ENCODE measurements around the gene SLC34A3.
A peak's percentile ranks its signal among the peaks of the same experiment; 100 is the strongest.

The SLC34A3 gene

GRCh38 chr9:137230705-137231371, at the start of gene SLC34A3:
Gene SLC34A3, plus strand, starts transcription at chr9:137230901. Its CDS starts 802 bp downstream, at chr9:137231703.
- no peak for DNase-seq

- DNase-seq, result no peak
These were observed 49.0 kb upstream of the SLC34A3 start for GRCh38 chr9:137181680-137182079.

GRCh38 chr9:137182836-137183235, 47.9 kb upstream of the SLC34A3 start:
- DNase-seq, result no peak

GRCh38 chr9:137183980-137184595, 46.6 kb upstream of the SLC34A3 start:
- no peak for DNase-seq

- no peak for DNase-seq
These were observed 45.6 kb upstream of the SLC34A3 start for GRCh38 chr9:137184881-137185660.

GRCh38 chr9:137185921-137186320, 44.8 kb upstream of the SLC34A3 start:
- no peak for DNase-seq

- peak; percentile 26 for DNase-seq
These were observed 44.3 kb upstream of the SLC34A3 start for GRCh38 chr9:137186385-137186784.

GRCh38 chr9:137187386-137187785, 43.3 kb upstream of the SLC34A3 start:
- DNase-seq, result no peak

- no peak for DNase-seq
These were observed 42.6 kb upstream of the SLC34A3 start for GRCh38 chr9:137188086-137188489.

GRCh38 chr9:137188490-137189296, 42.0 kb upstream of the SLC34A3 start, which contains the start of the genes ANAPC2 and SSNA1:
Gene ANAPC2, minus strand, starts transcription at chr9:137188560. Its CDS starts 28 bp downstream, at chr9:137188532.
Gene SSNA1, plus strand, starts transcription at chr9:137188676. Its CDS starts 51 bp downstream, at chr9:137188727.
- peak; percentile 99 for DNase-seq

GRCh38 chr9:137189297-137190295, 41.1 kb upstream of the SLC34A3 start:
- DNase-seq, result peak; percentile 44

- DNase-seq, result peak; percentile 70
These were observed 40.3 kb upstream of the SLC34A3 start for GRCh38 chr9:137190315-137190856.

- no peak for DNase-seq
These were observed 39.5 kb upstream of the SLC34A3 start for GRCh38 chr9:137191245-137191644.

- no peak for DNase-seq
These were observed 38.8 kb upstream of the SLC34A3 start for GRCh38 chr9:137191691-137192447.

GRCh38 chr9:137192448-137192780, 38.3 kb upstream of the SLC34A3 start:
- no peak for DNase-seq

- DNase-seq, result no peak
These were observed 37.8 kb upstream of the SLC34A3 start for GRCh38 chr9:137192859-137193258.

- DNase-seq, result no peak
These were observed 36.9 kb upstream of the SLC34A3 start for GRCh38 chr9:137193771-137194170.

GRCh38 chr9:137194388-137194787, 36.3 kb upstream of the SLC34A3 start:
- no peak for DNase-seq

GRCh38 chr9:137194909-137195308, 35.8 kb upstream of the SLC34A3 start:
- no peak for DNase-seq

GRCh38 chr9:137195525-137196220, 35.0 kb upstream of the SLC34A3 start:
- DNase-seq, result no peak

Data from RPMI8226 (cell line).